ENCODE results near the gene IVNS1ABP.
"Not testable (repeated sequence)": the region's sequence is repeated elsewhere in the genome, so short reads cannot be mapped to it uniquely, and the experiment has no call there.

The IVNS1ABP gene

DNA sequence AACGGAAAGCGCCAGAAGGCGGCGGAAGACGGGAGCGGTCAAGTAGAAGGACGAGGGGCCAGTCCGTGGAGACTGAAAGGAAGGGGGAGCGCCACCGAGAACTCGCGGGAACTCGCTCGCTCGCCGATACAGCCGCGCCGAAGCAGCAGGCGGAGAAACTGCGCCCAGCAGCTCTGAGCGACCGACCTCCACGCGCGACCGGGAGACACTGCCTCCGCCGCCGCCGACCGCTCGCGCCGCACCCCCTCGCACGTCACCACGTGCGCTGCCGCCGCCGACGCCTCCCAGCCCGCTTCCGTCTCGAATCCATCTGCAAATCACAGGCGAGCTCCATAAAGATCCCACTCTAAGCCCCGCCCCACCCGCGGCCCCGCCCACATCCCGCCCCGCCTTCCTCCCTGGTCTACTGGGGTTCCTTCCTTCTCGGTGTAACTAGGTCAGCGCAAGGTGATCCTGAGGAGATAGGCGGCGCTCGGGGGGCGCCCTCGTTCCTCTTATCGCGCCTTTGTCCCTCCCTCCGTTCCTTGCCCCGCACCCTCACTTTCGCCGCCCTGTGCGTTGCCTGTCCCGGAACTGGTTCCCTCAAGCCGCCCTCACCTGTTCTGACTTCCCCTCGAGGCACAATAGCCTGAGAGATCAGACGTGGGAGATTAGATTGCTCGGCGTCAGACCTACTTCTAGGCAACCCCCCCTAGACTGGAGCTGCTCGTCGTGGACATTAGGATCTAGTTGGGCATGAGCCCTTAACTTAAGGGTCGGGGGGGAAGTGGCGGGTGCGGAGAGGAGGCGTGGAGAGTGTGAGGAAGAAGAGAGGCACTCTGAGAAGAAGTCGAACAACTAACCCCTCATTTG is at the start of gene IVNS1ABP:
TSS of gene IVNS1ABP (minus strand) at position 210 of the 852 bp plus-strand sequence. CDS start 7,750 bp downstream, outside the sequence.
- peak; percentile 98 for DNase-seq (ENCODE audit: low spot score)

DNA sequence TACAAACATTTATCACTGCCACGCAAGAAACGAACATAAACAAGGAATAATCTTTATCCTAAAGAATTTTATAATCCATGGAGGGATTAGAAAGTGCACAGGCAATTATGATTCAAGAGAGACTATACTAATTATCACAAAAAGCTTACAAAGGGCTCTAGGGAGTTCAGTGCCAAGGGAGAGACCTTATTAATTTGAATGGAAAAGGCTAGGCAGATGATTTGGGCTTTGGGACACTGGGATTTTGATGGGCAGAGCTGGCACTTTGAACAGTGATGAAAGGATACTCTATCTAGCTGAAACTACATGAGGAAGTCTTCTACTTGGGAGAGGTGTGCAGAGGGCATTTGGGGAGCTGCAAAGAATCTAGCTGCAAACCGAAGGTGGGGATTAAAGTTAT is 48.9 kb upstream of the IVNS1ABP start:
- no peak for DNase-seq (ENCODE audit: low spot score)

DNA sequence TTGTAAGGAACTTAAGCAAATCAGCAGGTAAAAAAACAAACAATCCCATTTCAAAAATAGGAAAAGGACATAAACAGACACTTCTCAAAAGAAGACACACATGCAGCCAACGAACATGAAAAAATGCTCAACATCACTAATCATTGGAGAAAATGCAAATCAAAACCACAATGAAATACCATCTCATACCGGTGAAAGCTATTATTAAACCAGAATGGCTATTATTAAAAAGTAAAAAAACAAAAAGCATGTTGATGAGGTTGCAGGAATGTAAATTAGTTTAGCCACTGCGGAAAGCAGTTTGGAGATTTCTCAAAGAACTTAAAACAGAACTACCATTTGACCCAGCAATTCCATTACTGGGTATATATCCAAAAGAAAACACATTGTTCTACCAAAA is 47.5 kb upstream of the IVNS1ABP start:
- not testable (repeated sequence) for DNase-seq (ENCODE audit: low spot score)

DNA sequence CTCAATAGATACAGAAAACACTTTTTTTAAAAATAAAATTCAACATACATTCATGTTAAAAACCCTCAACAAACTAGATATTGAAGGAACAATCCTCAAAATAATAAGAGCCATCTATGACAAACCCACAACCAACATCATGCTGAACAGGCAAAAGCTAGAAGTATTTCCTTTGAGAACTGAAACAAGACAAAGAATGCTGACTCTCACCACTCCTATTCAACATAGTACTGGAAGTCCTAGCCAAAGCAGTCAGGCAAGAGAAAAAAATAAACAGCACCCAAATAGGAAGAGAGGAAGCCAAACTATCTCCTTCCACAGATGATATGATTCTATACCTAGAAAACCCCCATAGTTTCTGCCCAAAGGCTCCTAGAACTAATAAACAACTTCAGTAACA is 46.2 kb upstream of the IVNS1ABP start:
- DNase-seq (ENCODE audit: low spot score) = no peak

DNA sequence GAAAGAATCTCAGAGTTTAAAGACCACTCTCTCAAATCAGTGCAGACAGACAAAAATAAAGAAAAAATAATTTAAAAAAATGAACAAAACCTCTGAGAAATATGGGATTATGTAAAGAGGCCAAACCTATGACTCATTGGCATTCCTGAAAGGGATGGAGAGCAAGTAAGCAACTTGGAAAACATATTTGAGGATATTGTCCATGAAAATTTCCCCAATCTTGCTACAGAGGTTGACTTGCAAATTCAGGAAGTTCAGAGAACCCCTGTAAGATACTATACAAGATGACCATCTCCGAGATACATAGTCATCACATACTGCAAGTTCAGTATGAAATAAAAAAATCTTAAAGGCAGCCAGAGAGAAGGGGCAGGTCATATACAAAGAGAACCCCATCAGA is 43.7 kb upstream of the IVNS1ABP start:
- DNase-seq (ENCODE audit: low spot score) = no peak

DNA sequence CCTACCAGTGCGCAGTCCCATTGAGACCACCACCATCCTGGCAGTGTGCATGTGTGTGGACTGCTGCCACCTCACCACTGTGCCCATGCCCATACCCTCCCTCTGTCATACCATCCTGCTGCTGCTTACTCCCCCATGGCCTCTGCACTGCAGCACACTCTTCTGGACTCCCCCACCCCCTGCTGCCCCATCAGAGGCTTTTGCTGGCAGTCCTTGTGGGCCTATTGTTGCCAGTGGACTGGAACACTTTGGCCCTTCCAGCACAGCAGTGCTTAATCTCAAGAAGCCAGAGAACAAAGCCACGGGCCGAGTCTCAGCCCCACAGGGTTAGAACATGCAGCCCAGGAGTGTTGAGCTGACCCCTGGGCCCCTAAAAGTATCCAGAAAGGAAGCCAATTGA is 41.9 kb upstream of the IVNS1ABP start:
- no peak for DNase-seq (ENCODE audit: low spot score)

DNA sequence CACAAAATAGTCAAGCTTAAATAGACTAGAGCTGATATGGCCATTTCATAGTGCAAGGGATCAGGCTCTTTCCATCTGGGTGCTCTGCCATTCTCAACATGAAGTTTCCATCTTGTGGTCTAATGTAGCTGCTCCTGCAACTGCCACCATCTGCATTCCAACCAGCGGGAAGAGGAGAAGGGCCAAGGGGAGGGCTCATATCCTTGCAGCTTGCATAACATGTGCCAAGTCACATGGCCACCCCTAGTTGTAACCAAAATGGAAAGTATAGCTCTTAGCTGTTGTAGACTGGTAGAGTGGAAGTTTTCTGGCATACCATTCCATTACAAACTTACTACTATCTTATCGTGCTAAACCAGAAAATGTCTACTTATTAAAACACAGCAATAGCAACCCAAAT is 38.9 kb upstream of the IVNS1ABP start:
- no peak for DNase-seq (ENCODE audit: low spot score)

DNA sequence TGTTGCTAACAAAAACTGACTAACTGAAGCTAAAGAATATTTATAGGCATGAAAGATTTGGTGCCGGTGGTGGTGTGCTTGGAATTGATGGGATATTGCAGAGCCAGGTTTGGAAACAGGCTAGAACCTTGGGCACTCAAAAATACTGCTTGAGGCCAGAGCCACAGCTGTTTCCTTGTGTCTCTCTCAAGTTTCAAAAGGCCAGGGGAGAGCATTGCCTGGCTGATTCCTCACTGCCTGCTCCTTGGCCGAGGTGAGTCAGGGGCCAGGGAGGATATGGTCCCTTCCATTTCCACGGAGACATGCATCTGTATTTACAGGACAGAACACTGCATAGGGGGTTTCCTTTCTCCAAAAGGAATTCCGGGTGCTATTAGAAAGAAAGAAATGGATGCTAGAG is 36.1 kb upstream of the IVNS1ABP start:
- no peak for DNase-seq (ENCODE audit: low spot score)

DNA sequence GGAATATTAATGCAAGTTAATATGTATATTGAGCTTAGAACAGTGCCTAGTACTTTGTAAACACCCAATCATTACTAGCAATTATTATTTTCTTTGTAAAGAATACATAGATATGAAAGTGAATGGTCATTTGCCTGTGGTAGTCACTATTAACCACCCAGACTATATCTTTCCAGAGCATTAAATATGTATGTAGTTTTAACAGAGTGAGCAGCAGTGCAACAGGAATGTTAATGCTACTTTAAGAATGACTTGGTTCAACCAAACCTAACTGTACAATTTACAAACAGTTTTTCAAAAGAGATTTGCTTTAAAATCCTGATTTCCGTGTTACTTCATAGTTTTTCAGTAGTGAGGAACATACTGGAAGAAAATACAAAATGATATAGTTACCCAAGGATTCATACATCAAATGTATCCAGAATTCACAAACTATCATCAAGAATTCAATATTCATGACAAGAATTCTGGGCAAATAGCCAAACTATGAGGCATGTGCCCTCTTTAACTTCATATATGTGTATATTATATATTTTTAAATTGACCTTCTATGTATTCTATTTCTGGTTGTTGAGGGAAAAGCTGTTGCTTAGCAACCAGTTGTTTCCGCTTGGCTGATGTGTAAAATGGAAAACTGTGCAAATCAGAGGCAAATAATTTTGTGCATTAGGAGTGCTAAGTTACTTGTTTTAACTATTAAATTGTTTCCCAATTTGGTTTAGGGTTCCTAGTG is 34.9 kb upstream of the IVNS1ABP start:
- no peak for DNase-seq (ENCODE audit: low spot score)

DNA sequence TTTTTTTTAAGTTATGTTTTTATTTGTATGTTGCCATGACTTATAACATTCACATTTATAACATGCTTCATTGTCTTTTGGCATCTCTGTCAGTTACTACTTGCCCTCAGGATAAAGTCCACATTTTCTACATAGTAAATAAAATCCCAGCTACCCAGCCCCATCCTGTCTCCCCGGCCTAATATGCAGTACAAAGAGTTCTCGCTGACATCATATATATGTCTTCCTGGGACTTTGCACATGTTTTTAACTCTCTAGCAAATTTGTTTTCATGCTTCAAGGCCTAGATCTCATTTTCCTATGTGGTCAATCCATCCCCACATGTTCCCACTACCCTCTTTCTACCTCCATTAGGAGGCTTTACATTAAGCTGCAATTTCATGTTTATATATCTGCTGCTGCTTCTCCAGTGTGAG is 33.0 kb upstream of the IVNS1ABP start:
- DNase-seq (ENCODE audit: low spot score) = no peak

DNA sequence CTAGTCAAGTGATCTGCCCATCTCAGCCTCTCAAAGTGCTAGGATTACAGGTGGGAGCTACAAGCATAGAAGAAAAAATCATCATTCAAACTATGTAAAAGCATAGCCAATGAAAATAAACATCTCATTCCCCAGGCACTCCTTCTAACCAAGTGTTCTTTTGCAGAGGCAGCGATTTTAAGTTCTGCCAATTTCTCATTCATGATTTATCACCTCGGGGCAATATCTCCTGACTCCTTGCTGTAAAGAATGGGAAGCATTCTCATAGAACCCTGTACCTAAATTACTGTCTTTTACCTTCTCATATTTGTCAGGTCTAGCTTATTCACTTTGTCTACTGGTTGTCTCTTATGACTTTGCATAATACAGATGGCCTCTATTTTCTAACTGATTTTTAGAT is 32.5 kb upstream of the IVNS1ABP start:
- DNase-seq (ENCODE audit: low spot score) = no peak

DNA sequence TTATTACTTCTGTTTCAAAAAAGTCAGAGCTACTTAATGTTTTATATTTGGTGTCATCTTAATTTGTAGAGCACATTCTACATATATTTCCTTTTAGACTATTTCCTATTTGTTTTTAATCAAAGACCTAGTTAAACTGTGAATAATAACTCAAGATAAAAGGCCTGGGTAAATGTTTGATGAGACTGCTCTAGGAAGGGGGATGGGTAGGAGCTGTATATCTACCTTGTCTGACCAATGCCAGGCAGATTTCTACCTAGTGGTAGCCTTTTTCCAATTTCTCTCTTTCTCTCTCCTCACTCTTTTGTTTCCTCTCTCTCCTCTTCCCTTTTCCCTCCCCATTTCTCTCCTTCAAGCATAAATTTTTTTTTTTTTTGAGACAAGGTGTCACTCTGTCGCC is 31.9 kb upstream of the IVNS1ABP start:
- DNase-seq (ENCODE audit: low spot score) = no peak

DNA sequence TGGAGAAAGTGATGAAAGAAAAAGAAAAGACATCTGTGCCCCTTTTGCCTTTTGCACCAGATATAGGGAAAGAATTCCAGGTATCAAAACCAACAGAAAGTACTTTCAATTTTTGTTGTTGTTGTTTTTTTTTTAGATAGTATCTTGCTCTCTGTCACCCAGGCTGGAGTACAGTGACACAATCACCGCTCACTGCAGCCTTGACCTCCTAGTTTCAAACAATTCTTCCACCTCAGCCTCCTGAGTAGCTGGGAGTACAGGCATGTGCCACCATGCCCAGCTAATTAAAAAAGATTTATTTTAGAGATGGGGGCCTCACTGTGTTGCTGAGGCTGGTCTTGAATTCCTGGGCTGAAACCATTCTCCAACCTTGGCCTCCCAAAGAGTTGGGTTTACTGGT is 31.3 kb upstream of the IVNS1ABP start:
- no peak for DNase-seq (ENCODE audit: low spot score)

DNA sequence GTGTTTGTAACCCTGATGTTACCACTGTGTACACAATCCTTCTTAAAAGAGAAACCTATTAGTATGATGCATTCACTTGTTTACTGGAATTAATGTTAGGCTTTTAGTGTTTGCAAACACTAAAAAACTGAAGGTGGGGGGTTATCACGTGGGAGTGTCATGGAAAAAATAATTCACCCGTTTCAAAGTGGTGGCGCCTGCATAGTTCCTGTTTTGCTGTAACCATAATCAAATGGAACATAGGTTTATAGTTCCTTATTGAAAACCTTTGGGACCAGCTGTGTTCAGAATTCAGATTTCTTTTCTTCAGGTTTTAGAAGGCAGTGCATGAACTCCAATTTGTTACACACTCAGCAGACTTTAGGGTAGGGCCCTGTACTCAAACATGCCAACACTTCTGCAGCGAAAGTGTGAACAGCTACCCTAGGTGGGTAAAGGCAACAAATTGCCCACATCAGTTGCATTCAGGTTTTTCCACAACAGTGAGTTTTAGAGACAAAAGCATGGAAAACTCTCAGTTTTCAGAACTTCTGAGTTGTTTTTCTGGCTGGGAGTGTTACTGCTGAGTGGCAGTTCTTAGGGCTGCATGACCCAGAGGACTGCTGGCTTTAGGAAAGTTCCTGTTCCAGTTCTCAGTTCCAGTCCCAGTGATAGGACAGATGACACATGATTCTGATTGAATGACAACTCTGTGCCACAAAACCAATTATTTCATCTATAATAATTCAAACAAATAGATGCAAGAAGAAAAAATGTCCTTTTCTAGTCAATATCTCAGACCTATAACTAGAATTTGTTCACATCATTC is 29.1 kb upstream of the IVNS1ABP start:
- DNase-seq (ENCODE audit: low spot score) = no peak

DNA sequence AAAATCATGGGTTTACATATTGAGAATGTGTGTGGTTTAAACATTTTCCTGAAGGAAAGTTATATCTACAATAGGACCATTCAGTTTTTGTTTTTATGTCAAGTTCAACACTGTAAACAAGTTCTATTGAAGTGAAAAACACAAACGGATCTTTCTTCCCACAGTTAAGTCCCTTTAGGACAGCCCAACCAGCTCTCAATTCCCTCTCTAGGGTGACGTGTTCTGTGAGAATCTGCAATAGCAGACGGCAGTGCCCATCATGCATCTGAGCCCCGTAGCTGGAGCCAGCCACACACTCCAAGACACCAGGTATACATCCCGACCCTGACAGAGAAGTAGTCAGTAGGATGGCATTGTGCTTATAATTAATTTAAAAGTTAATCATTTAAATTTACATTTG is 26.3 kb upstream of the IVNS1ABP start:
- no peak for DNase-seq (ENCODE audit: low spot score)

DNA sequence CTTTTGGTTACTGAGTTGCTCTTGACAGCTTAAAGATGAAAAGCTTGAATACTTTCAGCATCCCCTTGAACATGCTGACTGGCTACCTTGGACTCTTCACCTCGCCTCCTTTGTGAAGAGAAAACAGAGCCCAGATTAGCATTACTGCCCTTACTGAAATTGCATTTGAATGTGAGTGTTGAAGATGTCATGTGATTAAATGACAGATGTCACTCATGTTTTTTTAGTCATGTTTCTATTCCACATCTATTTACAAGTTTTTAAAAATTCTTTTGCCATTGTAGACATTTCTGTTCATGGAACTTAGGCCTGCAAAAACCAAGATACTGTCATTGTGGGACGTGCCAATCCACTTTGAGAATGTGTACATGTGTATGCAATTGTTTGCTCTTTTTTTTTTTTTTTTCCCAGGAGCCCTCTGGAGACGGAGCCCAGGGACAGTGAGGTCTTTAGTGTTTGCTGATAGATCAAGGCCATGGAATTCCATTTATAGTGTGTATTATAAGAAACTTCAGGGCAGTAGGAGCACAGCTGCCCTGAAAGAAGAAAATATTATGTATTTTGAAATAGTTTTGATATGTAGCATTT is 25.7 kb upstream of the IVNS1ABP start:
- DNase-seq (ENCODE audit: low spot score) = no peak

DNA sequence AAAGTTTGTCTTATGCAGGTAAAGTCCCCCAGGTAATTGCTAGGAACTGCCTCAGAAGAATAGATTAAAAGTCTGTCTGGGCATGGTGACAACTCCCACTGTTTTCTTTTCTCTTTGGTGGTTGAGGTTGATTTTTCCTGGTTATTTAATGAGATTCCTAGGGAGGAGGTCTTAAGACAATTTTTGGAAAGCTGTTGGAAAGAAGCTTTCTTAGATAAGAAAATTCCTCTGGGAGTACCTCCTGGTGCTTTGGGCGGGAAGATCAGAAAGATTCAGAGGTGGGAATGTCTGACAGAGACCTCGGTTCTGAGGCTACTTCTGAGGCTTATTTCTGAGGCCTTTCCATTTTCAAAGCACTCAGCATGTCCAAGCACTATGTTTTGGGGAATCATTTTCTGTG is 25.0 kb upstream of the IVNS1ABP start:
- no peak for DNase-seq (ENCODE audit: low spot score)

DNA sequence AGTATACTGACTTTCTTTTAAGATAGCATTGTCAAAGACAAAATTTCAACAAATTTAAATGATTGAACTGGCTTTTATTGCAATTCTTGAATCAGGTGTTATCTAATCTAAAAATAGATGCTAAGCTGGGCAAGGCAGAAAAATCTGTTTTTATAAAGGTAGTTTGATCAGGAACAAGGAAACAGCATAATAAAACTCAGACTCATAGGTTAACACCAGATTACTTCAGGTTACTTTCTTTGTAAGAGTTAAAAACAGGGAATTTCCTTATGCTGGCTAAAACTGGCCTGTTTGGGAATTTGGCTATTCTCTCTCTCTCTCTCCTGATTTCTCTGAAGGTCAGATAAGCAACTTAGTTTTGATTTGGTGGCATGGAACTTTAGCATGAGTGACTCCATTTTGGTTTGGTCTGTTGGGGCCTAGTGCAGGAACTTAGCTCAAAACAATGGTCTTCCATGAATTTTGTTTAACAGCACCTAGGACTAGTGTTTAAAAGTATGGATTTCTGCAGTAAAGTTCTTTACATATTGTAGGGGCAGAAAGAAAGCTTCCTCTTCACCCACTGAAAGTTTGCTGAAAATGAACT is 24.2 kb upstream of the IVNS1ABP start:
- no peak for DNase-seq (ENCODE audit: low spot score)

DNA sequence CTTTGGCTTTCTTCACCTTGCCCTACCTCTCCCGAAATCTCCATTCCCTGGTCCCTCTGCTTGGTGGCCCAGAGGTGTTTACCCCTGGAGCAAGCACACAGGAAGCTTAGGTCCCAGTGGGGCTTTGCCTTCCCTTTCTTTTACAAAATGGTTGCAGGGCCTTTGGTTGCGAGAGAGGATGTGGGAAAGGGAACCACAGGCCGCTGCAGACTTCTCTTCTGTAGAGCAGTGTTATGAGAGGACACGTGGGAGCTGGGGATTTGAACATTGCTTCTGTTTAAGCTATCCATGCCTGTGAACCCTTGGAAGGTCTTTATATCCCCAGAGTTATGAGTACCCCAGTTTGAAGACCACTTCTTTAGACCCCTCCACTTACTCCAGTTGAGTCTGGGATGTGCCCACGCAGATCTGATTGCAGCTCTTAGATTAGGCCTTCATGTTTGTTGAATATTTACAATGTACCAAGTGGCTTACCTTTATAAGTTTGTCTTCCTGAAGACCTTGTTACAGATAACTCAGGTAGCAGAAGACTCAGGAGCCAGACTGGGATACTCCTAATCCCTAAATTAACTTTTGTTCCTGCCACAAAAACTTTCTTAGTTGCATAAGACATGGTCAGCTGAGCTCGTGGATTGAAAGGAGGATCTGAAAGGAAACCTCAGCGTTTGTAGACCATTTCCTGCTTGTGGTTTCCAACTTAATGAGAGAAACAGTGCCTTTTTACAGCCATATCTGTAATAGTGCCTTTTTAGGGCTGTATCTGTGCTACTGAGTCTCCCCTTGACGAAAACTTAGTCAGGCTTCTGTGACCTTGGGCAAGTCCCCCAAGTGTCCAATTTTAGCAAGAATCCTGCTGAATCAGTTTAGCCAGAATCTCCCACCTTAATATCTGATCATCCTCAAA is 21.9 kb upstream of the IVNS1ABP start:
- DNase-seq (ENCODE audit: low spot score) = no peak

DNA sequence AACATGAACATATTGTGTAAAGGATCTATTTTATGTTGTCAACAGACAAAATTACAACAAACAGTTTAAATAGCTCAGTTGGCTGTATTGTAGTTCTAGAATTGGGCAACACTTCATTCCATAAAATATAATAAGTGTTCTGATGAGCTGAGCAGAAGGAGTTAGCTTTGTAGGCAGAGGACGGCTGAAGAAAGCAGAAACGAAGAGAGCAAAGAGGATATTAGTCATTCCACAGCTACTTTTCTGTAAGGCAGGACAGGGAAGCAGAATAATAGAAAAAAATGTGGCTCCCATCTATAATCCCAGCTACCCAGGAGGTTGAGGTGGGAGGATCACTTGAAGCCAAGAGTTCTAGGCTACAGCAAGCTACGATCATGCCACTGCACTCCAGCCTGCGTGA is 20.2 kb upstream of the IVNS1ABP start:
- DNase-seq (ENCODE audit: low spot score) = peak; percentile 35

DNA sequence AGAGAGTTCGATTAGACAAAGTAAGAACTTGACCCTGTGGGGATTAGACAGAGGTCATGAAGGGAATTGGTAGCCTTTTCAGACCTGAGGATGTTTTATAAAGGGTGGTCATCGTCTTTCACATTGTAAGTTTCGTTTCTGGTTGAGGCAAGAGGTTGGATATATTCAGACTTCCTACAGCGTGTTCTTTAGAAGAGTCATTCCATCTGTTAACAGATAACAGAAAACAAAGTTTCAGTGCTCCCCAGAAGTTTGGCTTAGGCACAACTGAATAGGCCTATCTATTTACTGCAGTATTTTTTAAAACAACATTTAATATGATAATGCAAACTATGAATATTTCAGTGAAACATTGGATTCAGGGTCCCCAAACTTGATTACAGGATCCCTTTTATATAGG is 17.1 kb upstream of the IVNS1ABP start:
- DNase-seq (ENCODE audit: low spot score) = no peak
